Loucy (cell line): ENCODE measurements around the gene SLC6A19.
"Not testable (repeated sequence)": the region's sequence is repeated elsewhere in the genome, so short reads cannot be mapped to it uniquely, and the experiment has no call there.

ENCODE experiments used
- H2AFZ ChIP-seq: fragments of 200-600 bp; sonication (generic); 2 replicates; pipeline ENCODE4 v1.6.0; 2016; ENCODE audit warnings: antibody characterized with exemption, mild to moderate bottlenecking, low read length, moderate library complexity
- H3F3A ChIP-seq: fragments of 200-600 bp; 2 replicates; pipeline ENCODE4 v1.6.0; 2016; ENCODE audit warnings: antibody characterized with exemption, low read depth, mild to moderate bottlenecking
- H3K27me3 ChIP-seq: fragments of 200-600 bp; sonication (generic); 2 replicates; pipeline ENCODE4 v1.6.1; 2014; ENCODE audit warnings: low read length, mild to moderate bottlenecking; ENCODE audit not compliant: insufficient read depth, poor library complexity, severe bottlenecking
- H3K36me3 ChIP-seq: fragments of 200-600 bp; sonication (generic); 2 replicates; pipeline ENCODE4 v1.6.1; 2016; ENCODE audit warnings: low read length; ENCODE audit not compliant: insufficient read depth
- H3K4me1 ChIP-seq: fragments of 200-600 bp; sonication (generic); 2 replicates; pipeline ENCODE4 v1.5.1; 2014; ENCODE audit warnings: low read length, mild to moderate bottlenecking; ENCODE audit not compliant: insufficient read depth, poor library complexity, severe bottlenecking
- H3K4me2 ChIP-seq: fragments of 200-600 bp; sonication (generic); 2 replicates; pipeline ENCODE4 v1.6.0; 2014; ENCODE audit warnings: antibody characterized with exemption, low read length, low read depth, mild to moderate bottlenecking; ENCODE audit not compliant: poor library complexity, severe bottlenecking
- H3K4me3 ChIP-seq: fragments of 200-600 bp; sonication (generic); 2 replicates; pipeline ENCODE4 v1.5.1; 2014; ENCODE audit warnings: low read length, mild to moderate bottlenecking, mixed read lengths; ENCODE audit not compliant: poor library complexity, severe bottlenecking
- H3K79me2 ChIP-seq: fragments of 200-600 bp; sonication (generic); 2 replicates; pipeline ENCODE4 v1.6.1; 2014; ENCODE audit warnings: low read length; ENCODE audit not compliant: insufficient read depth
- H3K9ac ChIP-seq: fragments of 200-600 bp; sonication (generic); 2 replicates; pipeline ENCODE4 v1.6.0; 2014; ENCODE audit warnings: mild to moderate bottlenecking, low read depth, low read length, moderate library complexity; ENCODE audit not compliant: poor library complexity, severe bottlenecking
- H3K9me2 ChIP-seq: fragments of 200-600 bp; sonication (generic); replicated peaks from 2 replicates; pipeline ENCODE4 v1.6.1; 2016; ENCODE audit warnings: low read depth, low read length, mixed read lengths
- H3K9me3 ChIP-seq: fragments of 200-600 bp; sonication (generic); 2 replicates; pipeline ENCODE4 v1.6.1; 2014; ENCODE audit warnings: mild to moderate bottlenecking, antibody characterized with exemption, low read length, low read depth; ENCODE audit not compliant: insufficient read depth
- H4K20me1 ChIP-seq: fragments of 200-600 bp; sonication (generic); 2 replicates; pipeline ENCODE4 v1.6.0; 2014; ENCODE audit warnings: antibody characterized with exemption, low read length, mild to moderate bottlenecking; ENCODE audit not compliant: insufficient read depth, poor library complexity, severe bottlenecking
- CTCF ChIP-seq: fragments of 200-600 bp; sonication (generic); conservative IDR thresholded peaks from 2 replicates; pipeline ENCODE4 v1.5.1; 2014; ENCODE audit warnings: mild to moderate bottlenecking, antibody characterized with exemption, low read length
- EZH2phosphoT487 ChIP-seq: fragments of 200-600 bp; IDR thresholded peaks from 2 replicates; pipeline ENCODE4 v1.6.1; 2018; ENCODE audit warnings: antibody characterized with exemption, mild to moderate bottlenecking, moderate library complexity, borderline replicate concordance

Gene SLC6A19

GRCh38 chr5:1266791-1267190 lies 65.4 kb downstream of the SLC6A19 start:
- H3K4me3 ChIP-seq = no peak overlapping the region

GRCh38 chr5:1267464-1267863 lies 66.1 kb downstream of the SLC6A19 start:
- H3K4me1 ChIP-seq, H3K4me3 ChIP-seq, H3K9me3 ChIP-seq, H3K4me2 ChIP-seq, H3K9ac ChIP-seq, H3K36me3 ChIP-seq, H4K20me1 ChIP-seq, H3K9me2 ChIP-seq, H3K79me2 ChIP-seq, H3K27me3 ChIP-seq, H2AFZ ChIP-seq, H3F3A ChIP-seq: not testable (repeated sequence)

More at GRCh38 chr5:1266791-1267190, 65.4 kb downstream of the SLC6A19 start:
- TF ChIP-seq EZH2phosphoT487 (no peak), CTCF (no peak)
- no peak overlapping the region for H3K9ac ChIP-seq
- no peak overlapping the region for H3K4me2 ChIP-seq
- H4K20me1 ChIP-seq = no peaks in the 10 kb centered on the region
- no peaks in the 10 kb centered on the region; the same call in 1 of the 2 replicates for H3K36me3 ChIP-seq
- H3F3A ChIP-seq = no peaks in the 10 kb centered on the region
- peaks cover 13% of the 10 kb centered on the region; the same call in 1 of the 2 replicates for H3K9me3 ChIP-seq
- H3K27me3 ChIP-seq = no peaks in the 10 kb centered on the region
- H3K79me2 ChIP-seq = no peaks in the 10 kb centered on the region
- no peaks in the 10 kb centered on the region for H3K4me1 ChIP-seq
- no peaks in the 10 kb centered on the region for H3K9me2 ChIP-seq
- H2AFZ ChIP-seq = no peak overlapping the region

GRCh38 chr5:1268056-1268455 lies 66.7 kb downstream of the SLC6A19 start:
- Histone ChIP-seq H3F3A (no peaks in the 10 kb centered on the region), H3K4me1 (no peaks in the 10 kb centered on the region), H3K9me3 (peaks cover under 1% of the 10 kb centered on the region; the same call in 1 of the 2 replicates), H3K27me3 (no peaks in the 10 kb centered on the region), H3K79me2 (no peaks in the 10 kb centered on the region), H3K36me3 (no peaks in the 10 kb centered on the region), H3K4me3 (no peak overlapping the region), H3K9ac (no peak overlapping the region), H3K9me2 (no peaks in the 10 kb centered on the region), H2AFZ (no peak overlapping the region), H3K4me2 (no peak overlapping the region), H4K20me1 (no peaks in the 10 kb centered on the region)
- no peak for TF ChIP-seq EZH2phosphoT487
- no peak for TF ChIP-seq CTCF

GRCh38 chr5:1268666-1269065 lies 67.3 kb downstream of the SLC6A19 start:
- Histone ChIP-seq H4K20me1 (no peaks in the 10 kb centered on the region), H2AFZ (no peak overlapping the region), H3K36me3 (no peaks in the 10 kb centered on the region), H3F3A (no peaks in the 10 kb centered on the region), H3K9me2 (no peaks in the 10 kb centered on the region), H3K79me2 (no peaks in the 10 kb centered on the region), H3K9me3 (no peaks in the 10 kb centered on the region), H3K9ac (no peak overlapping the region), H3K4me3 (no peak overlapping the region), H3K27me3 (no peaks in the 10 kb centered on the region), H3K4me2 (no peak overlapping the region), H3K4me1 (no peaks in the 10 kb centered on the region)
- TF ChIP-seq CTCF = no peak
- no peak for TF ChIP-seq EZH2phosphoT487
